ENCODE data around the gene STMND1.
A peak's percentile ranks its signal among the peaks of the same experiment; 100 is the strongest.

Gene STMND1

DNA sequence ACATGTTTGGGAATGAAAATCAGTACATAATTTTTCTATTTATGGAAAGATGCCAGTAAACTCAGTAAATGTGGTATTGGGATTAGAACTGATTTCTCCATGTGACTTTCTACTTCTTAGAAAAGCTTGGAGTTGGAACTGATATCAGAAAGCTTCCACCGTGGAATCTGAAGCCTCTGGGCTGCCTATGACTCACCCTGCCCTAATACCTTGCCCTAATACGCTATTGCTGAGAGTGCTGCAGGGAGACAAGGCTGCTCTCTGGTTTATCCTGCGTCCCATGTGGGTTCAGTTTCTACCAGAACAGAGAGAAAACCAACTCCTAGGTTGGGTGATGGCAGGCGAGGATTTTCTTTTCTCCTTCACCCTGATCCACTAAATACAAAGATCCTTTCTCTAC lies 3.3 kb upstream of the STMND1 start:
- DNase-seq (ENCODE audit: low read depth in 2 of 2), result no peak

DNA sequence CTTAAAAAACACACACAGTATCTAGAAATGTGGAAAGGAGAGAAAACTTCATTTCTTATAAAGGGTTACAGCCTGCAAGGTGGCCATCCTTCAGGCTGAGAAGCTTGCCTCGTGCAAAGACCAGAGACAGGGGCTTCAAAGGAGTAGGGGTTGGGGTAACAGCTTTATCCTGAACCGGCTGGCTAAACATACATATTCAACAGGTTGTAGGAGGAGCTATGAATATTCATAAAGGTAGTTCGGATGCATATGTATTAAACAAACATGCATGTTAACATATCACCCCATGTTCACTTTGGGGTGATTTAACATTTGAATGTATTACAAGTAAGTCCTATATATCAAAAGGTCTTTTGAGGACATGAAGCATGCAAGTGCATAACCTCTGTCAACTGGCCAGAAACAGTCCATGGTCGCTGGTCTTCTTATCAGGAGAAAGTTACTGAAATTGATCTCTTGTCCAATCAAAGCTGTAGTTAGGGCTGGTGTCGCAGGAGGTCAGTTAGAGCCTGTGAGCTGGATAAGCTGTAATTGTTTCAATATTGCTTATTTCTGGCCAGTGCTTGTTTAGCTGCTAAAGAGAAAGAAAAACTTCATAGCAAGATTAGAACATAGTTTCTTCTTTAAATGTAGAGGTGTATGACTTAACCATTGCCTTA lies 2.3 kb upstream of the STMND1 start:
- no peak for DNase-seq (ENCODE audit: low read depth in 2 of 2)

DNA sequence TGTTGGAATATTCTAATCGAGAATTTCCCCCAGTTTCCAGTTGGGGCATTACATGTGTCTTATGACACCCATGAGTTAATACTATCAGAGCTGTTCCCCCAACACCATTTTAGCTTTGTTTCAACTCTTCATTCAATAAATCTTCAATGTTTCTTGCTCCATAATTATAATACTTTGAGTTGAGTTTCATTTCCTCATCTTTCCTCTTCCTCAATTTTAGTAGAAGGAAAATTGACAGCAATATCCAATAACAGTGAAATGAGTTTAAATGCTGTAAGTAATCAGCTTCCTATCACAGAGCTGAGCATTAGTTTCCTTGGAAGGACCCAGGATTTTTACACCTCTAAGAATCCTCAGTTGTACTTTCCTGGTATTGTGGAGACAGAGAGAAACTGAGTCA lies 1.0 kb upstream of the STMND1 start:
- no peak for DNase-seq (ENCODE audit: low read depth in 2 of 2)

DNA sequence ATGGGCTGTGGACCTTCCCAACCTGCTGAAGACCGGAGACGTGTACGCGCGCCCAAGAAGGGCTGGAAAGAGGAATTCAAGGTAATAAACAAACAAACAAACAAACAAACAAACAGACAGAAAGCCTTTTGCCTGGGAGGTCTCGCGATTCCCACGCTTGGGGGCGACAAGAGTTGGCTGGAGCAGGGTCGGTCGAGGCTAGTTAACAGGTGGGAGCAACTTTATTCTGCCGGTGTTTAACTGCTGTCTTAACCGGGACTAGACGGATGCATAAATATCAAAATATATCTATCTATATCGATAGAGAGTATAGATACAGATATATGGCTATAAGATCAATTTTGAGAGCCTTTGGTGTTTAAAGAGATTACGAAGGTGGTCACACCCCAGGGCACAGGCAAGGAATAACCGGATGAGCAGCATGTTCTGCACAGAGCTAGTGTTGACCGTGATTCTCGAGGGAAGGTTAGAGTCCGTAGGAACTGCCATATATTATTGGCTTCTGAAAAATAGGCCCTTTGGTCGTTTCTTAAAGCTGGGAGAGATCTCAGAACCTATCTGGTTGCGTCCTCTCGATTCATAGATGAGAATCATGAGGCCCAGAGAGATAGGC lies 514 bp downstream of the STMND1 start:
- no peak for DNase-seq (ENCODE audit: low read depth in 2 of 2)

DNA sequence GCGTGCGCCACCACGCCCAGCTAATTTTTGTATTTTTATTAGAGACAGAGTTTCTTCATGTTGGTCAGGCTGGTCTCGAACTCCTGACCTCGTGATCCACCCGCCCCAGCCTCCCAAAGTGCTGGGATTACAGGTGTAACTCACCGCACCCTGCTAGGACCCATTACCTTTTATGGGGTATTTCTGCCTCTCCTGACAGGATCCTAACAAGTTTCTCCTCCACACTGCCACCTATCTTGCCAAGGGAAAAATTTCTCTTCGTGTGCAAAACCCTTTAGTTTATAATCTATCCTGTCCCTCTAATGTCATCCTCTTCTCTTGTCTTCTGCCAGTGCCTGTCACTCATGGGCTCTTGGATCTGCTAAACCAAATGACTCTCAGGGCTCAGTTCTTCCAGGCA lies 1.9 kb downstream of the STMND1 start:
- no peak for DNase-seq (ENCODE audit: low read depth in 2 of 2)

DNA sequence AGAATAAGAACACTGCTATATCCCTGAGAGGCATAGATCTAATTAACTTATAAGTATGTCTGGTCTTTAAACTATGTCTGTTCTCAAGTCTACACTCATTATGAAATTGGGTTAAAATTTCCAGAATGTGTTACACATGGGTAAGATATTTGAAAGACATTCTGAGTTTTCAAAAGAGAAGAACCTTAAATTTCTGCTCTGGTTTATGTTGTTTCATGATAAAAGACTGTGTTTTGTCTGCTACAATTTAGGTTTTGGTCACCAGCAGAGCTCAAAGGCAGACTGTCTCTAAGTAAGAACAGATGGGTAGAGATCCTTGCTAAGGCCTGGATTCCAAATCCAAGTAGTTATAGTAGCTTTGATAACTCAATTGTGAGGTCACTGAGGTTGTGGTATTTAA lies 6.0 kb downstream of the STMND1 start:
- DNase-seq (ENCODE audit: low read depth in 2 of 2), result no peak

DNA sequence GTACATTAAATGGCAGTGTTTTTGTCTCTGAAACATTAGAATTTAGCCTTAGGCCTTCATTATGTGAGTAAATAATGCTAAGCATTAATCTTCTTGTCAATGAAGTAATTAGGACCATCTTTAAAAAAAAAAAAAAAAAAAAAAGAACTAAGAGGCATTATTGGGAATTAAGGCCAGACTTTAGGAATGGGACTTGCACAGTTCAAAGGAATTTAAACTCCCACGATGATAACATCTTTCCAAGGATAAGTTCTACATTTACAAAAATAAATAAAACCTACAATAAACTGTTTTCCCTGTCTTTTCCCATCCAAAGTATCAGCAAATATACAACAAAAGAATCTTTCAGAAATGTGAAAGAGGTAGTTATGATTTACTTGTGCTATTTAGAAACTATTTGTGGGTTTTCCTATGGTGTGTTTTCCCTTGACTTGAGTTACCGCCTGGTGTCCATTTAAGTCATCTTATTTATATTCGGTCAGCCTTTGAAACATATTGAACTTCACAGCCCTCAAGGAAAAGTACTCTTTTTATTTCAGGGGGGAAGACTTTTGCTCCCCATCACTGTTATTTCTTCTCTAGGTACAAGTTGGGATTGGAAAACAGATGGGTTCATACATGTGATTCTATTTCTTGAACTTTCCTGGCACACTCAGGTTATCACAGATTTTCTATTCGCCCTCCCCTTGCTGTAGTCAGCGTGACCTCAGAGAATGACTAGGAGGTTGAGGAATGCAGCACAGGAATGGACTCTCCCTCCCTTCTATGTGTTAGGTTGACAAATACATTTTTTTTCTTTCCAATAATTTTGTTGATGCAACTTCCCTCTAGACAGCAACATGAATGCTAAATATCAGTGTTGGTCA lies 13.6 kb downstream of the STMND1 start:
- DNase-seq (ENCODE audit: low read depth in 2 of 2), result no peak

DNA sequence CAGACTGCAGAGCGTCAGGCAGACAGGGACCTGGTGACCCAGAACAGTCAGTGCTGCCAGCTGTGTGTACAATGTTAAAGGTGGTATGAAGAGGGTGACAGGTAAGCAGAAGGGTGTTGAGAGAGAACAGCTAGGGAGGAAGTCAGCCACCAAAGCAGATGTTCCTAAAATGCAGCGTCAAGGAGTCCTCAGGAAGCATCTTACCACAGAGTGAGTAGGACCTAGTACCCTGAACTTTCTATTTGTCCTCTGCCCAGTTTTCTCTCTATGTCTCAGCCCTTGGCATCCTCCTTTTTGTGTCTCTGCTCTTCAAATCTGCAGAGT lies 14.2 kb downstream of the STMND1 start:
- DNase-seq (ENCODE audit: low read depth in 2 of 2), result no peak

DNA sequence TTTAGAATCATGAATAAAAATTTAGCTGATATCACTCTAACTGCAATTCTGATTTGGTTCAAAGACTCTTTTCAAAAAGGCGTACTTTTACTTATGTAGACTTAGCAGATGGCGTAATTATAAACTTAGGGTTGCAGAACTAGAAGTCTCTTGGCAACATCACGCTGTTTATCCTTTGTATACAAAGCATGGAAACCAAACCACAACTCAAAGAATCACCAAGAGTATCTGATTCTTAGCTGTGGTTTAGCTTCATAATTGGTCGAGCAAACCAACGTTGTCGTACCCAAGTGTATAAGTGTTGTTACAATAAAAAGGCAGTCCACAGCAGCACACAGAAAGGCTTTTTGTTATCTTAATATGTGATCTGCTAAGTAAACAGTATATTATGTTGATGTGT lies 18.2 kb downstream of the STMND1 start:
- DNase-seq (ENCODE audit: low read depth in 2 of 2), result no peak

DNA sequence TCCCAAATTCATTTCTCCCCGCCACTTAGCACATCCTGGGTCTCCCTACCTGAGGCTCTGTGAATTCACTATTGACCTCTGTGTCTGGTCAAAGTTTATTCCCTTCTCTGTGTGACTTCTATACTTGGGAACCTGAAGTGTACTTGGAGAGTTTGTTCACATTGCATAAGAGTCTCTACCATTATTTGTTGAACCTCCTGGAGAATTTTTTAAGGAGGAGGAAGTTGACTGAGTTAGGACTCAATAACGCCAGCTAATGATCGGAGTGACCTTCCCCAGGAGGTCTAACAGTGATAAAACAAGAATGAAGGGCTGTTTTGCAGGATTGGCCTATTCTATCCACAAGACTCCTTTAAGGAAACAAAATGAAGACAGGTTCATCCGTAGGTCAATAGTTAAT lies 23.6 kb downstream of the STMND1 start:
- DNase-seq (ENCODE audit: low read depth in 2 of 2), result no peak

DNA sequence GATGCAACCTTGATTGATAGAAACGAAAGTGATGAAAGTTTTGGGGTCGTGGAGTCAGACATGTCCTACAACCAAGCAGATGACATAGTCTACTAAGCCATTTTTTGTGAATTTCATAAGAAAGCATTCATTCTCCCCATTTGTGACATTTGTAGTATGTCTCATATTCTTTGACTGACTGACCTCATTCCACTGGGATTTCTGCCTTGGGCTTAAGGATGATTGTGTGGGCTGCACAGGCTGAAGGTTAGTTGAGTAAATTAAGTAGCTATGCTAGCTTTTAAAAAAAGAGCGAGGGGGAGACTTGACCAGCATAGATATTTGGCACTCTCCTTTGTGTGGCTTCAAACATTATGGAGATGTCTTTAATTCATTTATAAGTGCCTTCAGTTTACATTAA lies 28.9 kb downstream of the STMND1 start:
- no peak for DNase-seq (ENCODE audit: low read depth in 2 of 2)

DNA sequence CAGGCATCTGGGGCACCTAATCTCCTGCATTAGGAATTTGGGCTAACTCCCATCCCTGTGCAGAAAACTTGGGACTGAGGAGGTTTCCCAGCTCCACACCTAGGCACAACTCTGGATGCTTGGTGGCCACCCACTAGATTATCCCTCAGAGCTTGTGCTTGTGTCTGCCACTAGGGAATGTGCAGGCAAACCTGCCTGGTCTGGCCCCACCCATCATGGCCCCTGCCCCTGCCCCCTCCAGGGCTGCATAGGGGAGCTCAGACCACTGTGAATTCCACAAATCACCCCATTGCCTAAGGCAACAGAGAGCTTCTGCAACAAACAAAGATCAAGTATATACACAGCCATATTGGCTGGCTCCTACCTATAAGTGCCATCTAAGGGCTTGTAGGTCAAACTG lies 31.1 kb downstream of the STMND1 start:
- no peak for DNase-seq (ENCODE audit: low read depth in 2 of 2)

DNA sequence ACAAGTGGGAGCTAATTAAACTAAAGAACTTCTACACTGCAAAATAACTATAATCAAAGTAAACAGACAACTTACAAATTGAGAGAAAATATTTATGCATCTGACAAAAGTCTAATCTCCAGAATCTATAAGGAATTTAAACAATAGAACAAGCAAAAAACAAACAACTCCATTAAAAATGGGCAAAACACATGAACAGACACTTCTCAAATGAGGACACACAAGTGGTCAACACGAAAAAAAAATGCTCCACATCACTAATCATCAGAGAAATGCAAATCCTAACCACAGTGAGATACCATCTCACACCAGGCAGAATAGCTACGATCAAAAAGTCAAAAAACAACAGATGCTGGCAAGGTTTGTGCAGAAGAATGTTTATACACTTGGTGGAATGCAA lies 36.2 kb downstream of the STMND1 start:
- DNase-seq (ENCODE audit: low read depth in 2 of 2), result no peak

DNA sequence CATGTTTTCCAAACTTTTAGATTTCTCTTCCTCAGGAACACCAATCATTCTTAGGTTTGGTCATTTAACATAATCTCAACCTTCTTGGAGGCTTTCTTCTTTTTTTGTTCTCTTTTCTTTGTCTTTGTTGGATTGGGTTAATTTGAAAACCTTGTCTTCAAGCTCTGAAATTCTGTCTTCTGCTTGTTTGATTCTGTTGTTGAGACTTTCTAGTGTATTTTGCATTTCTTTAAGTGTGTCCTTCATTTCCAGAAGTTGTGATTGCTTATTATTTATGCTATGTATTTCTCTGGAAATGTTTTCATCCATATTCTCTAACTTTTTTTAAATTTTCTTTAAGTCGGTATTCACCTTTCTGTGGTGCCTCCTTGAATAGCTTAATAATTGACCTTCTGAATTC lies 42.2 kb downstream of the STMND1 start:
- no peak for DNase-seq (ENCODE audit: low read depth in 2 of 2)

DNA sequence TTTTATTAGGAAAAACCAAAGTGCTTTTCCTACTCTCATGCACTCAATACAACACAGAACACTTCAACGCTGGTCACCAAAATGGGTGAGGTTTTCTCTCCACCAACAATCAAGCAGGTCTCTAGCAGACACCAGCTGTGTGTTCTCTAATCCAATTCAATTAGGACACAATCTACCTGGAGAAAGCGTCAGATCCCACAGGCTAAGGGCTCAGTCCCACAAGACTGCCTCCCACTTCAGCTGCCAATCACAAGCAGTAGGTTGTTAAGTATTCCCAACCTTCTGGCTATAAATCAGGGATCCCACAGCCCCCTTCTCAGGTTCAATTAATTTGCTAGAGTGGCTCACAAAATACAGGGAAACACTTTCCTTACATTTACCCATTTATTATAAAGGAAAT lies 47.7 kb downstream of the STMND1 start:
- DNase-seq (ENCODE audit: low read depth in 2 of 2), result no peak

DNA sequence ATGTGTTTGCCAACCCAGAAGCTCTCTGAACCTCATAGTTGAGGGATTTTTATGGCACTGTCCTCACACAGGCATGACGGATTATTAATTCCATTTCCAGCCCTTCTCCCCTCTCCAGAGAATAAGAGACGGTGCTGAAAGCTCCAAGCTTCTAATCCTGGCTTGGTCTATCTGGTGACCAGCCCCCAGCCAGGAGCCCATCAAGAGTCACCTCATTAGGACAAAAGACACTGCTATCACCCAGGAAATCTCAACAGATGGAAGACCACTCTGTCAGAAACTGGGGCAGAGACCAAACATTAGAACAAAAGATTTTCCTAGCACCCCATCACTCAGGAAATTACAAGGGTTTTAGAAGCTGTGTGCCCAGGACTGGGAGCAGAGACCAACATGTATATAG lies 48.2 kb downstream of the STMND1 start:
- DNase-seq (ENCODE audit: low read depth in 2 of 2), result no peak

DNA sequence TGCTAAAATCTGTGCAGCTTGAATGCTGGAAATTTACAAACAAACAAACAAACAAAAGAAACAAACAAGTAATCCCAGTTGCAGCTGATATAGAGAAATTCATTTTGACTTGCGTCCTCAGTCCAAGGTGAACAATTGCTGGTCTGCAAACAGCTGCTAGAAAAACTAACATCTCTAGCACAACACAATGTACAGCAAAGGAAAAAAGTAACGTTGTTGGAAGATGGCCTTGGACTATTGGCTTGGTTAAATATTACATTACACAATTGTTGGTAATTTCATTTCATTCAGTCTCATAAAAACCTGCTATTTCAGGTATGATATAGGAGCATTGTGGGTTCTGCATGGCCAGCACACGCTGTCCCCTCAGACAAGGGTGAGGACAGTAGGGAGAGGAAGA lies 50.0 kb downstream of the STMND1 start:
- no peak for DNase-seq (ENCODE audit: low read depth in 2 of 2)

DNA sequence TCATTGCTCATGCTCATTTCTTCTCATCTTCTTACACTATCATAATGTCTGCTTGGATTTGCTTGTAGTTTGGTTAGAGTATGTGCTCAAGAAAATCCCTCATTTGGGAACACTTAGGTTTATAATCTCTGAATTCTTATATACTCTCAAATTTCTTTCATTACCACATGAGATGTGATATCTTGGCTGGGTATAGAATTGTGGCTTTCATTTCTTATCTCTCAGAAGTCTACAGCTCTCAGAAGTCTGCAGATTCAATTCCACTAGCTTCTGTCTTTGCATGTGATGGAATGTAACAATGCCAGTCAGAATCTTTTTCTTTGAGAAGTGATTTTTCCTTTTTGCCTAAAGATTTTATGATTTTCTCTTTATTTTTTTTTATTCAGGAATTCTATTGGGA lies 50.9 kb downstream of the STMND1 start:
- DNase-seq (ENCODE audit: low read depth in 2 of 2), result no peak

DNA sequence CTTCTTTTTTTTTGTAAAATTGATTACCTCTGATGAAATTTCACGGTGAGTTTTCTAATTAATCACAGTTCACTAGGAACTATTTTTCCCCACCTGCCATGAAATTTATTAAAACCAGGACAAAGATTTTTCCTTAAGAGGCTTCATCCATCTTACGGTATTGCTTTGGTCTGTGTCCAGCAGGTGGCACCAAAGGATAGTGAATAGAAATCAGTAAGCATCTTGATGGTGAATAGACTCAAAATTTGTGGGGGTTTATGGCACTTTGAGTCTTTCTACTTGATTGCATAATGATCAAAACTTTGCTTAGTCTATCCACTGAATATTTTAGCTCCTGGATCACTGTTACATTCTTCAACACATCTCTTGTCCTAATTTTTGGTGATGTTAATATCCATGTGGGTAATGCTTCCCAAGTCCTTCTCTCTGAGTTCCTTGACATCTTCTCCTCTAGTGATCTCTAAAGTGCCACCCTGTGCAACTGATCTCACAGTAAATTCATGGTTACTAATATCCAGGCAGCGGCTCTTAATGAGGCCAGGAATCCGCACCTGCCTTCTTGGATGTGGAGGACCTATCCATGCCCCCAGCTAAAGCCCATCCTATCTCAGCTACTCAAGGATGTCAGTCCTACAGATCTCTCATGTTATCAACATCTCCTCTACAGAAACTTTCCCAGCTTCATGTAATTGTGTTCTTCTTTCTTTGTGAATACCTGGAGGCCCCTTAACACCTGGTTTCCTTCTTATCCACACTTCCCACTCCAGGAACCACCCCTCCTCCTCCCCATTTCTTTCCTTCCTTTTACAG lies 54.5 kb downstream of the STMND1 start:
- DNase-seq (ENCODE audit: low read depth in 2 of 2), result peak; percentile 31 to 50

DNA sequence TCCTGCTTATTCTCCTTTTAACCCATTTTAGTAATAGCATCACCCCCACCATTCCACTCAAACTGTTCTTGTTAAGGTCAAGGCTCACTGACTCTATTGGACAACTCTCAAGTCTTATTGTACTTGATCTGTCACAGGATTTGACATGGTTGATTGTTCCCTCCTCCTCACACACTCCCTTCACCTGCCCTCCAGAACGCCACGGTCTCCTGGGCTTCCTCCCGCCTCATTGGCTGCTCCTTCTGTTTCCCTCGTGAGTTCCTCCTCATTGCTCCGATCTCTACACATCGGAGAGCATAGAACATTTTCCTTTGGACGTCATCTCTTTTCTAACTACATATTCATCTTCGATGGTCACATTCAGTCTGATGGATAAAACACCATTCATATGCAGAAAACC lies 55.1 kb downstream of the STMND1 start:
- DNase-seq (ENCODE audit: low read depth in 2 of 2), result no peak

DNA sequence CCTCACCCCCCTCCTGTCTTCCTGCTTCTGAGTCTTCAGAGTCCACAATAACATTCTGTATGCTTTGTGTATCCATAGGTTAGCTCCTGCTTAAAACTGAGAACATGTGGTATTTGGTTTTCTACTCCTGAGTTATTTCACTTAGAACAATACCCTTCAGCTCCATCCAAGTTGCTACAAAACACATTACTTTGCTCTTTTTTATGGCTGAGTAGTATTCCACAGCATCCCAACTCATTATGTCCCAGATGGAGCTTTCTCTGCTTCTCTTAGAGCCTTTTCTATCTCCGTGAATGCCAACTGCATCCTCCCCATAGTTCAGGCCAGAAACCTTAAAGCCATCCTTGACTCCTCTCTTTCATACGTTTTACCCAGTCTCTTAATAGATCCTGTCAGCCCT lies 55.8 kb downstream of the STMND1 start:
- no peak for DNase-seq (ENCODE audit: low read depth in 2 of 2)

DNA sequence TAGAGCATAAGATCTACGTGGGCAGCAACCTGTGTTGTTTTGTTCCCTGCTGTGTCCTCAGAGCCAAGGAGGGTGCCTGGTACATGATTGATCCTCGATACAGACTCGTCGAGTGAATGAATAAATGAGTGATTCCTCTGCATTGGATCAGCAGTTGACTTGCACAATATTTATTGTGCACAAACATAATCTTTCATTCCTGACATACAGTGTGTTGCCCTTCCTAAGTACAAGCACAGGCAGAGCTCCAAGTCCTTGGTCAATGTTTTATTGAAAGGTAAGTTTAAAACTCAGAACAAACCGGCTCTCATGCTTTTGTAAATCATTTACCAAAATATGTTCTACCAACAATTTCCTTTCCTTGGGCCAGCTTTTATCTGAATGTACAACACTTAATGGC lies 57.4 kb downstream of the STMND1 start:
- DNase-seq (ENCODE audit: low read depth in 2 of 2), result no peak
